ENCODE measurements around the gene MTA2. TPM values are rescaled to one million over a fixed set of nuclear protein-coding genes. Genes with fewer than 3 reads are reported as not detected.
"Not testable (repeated sequence)": the region's sequence is repeated elsewhere in the genome, so short reads cannot be mapped to it uniquely, and the experiment has no call there.

MTA2 gene
- total RNA-seq, 1 donor from 2014 or later, result 91.6 TPM

- DNase-seq (ENCODE audit: extremely low spot score, unreplicated experiment), result no peak
- H3K4me3 Mint-ChIP-seq (ENCODE audit: unreplicated experiment), result peak overlapping the region; percentile 95
- H3K4me1 Mint-ChIP-seq (ENCODE audit: unreplicated experiment), result peaks cover 48% of the 10 kb centered on the region
- H3K27me3 Mint-ChIP-seq (ENCODE audit: unreplicated experiment), result no peaks in the 10 kb centered on the region
- H3K36me3 Mint-ChIP-seq (ENCODE audit: unreplicated experiment), result peaks cover 32% of the 10 kb centered on the region
- TF ChIP-seq CTCF (IDR thresholded peaks at IDR 0.05), result no peak
- peak overlapping the region; percentile 99 for H3K27ac Mint-ChIP-seq (ENCODE audit: unreplicated experiment)
- no peaks in the 10 kb centered on the region for H3K9me3 Mint-ChIP-seq (ENCODE audit: unreplicated experiment)
Measured at GRCh38 chr11:62574363-62575071, 27.1 kb downstream of the MTA2 start.

GRCh38 chr11:62573592-62574362 is 27.9 kb downstream of the MTA2 start, which contains the start of gene EEF1G:
Gene EEF1G, minus strand, starts transcription at chr11:62573891. Its CDS starts 49 bp downstream, at chr11:62573842.
- peak; percentile 100 for DNase-seq (ENCODE audit: extremely low spot score, unreplicated experiment)
- H3K36me3 Mint-ChIP-seq (ENCODE audit: unreplicated experiment), result peaks cover 33% of the 10 kb centered on the region
- peaks cover 48% of the 10 kb centered on the region for H3K4me1 Mint-ChIP-seq (ENCODE audit: unreplicated experiment)
- H3K4me3 Mint-ChIP-seq (ENCODE audit: unreplicated experiment), result peak within 1 kb of the TSS; percentile 95
- no peaks in the 10 kb centered on the region for H3K9me3 Mint-ChIP-seq (ENCODE audit: unreplicated experiment)
- H3K27me3 Mint-ChIP-seq (ENCODE audit: unreplicated experiment), result no peaks in the 10 kb centered on the region
- H3K27ac Mint-ChIP-seq (ENCODE audit: unreplicated experiment), result peak within 1 kb of the TSS; percentile 99
- TF ChIP-seq CTCF (IDR thresholded peaks at IDR 0.05), result no peak

DNA sequence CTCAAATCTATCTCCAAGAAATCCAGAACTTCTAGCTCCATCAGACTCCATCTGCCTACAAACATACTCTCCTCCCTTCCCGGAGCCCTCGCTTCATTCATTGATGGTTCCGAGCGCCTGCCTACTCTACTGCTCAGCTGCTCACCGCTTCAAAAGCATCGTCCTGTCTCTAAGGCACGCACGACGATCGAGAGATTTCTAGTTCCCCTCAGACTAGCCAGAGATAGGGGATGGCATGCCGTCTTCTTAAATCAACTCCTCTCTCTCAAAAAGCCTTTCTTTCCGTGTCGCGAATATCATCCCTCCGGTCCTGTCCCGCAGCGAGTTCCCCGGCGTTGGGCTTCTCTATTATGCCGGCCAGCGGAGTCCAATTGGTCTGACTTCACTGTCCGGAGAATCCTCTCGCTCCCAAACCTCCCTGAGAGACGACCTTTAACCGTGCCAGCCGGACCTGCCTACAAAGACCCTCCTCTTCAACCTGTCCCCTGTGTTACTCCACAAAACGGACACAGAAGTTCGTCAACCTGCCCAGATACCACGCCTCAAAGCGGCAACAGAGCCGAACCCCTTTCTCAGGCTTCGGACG is 28.6 kb downstream of the MTA2 start:
- Mint-ChIP-seq H3K36me3 (ENCODE audit: unreplicated experiment) (peaks cover 33% of the 10 kb centered on the region), H3K27me3 (ENCODE audit: unreplicated experiment) (no peaks in the 10 kb centered on the region), H3K27ac (ENCODE audit: unreplicated experiment) (peak overlapping the region; percentile 99), H3K4me3 (ENCODE audit: unreplicated experiment) (peak overlapping the region; percentile 95), H3K4me1 (ENCODE audit: unreplicated experiment) (peaks cover 48% of the 10 kb centered on the region), H3K9me3 (ENCODE audit: unreplicated experiment) (no peaks in the 10 kb centered on the region)
- DNase-seq (ENCODE audit: extremely low spot score, unreplicated experiment), result no peak
- TF ChIP-seq CTCF (IDR thresholded peaks at IDR 0.05), result no peak

DNA sequence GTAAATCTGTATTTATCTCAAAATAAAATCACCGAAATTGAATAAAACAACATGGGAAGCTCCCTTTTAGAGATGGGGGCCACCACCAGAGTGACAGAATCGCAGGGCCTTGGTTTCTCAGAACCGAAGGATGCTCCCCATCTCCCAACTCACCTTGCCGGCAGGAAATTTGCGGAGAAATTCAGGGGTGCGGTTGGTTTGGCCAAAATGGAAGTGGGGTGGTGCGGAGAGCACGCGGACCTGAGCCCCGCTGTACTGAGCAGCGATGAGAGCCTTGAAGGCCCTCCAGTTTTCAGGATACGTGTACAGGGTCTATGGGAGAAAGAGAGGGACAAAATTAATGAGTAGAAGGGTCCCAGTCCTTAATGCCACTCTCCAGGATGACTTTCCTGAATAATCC is 29.2 kb downstream of the MTA2 start:
- Mint-ChIP-seq H3K9me3 (ENCODE audit: unreplicated experiment) (no peaks in the 10 kb centered on the region), H3K27ac (ENCODE audit: unreplicated experiment) (peak overlapping the region; percentile 99), H3K36me3 (ENCODE audit: unreplicated experiment) (peaks cover 34% of the 10 kb centered on the region), H3K4me1 (ENCODE audit: unreplicated experiment) (peaks cover 48% of the 10 kb centered on the region), H3K4me3 (ENCODE audit: unreplicated experiment) (peak overlapping the region; percentile 95), H3K27me3 (ENCODE audit: unreplicated experiment) (no peaks in the 10 kb centered on the region)
- TF ChIP-seq CTCF (IDR thresholded peaks at IDR 0.05), result no peak
- no peak for DNase-seq (ENCODE audit: extremely low spot score, unreplicated experiment)

- peaks cover 39% of the 10 kb centered on the region for H3K36me3 Mint-ChIP-seq (ENCODE audit: unreplicated experiment)
- peaks cover 45% of the 10 kb centered on the region for H3K4me1 Mint-ChIP-seq (ENCODE audit: unreplicated experiment)
- H3K9me3 Mint-ChIP-seq (ENCODE audit: unreplicated experiment); H3K4me3 Mint-ChIP-seq (ENCODE audit: unreplicated experiment); H3K27me3 Mint-ChIP-seq (ENCODE audit: unreplicated experiment); DNase-seq (ENCODE audit: extremely low spot score, unreplicated experiment): not testable (repeated sequence)
- peak overlapping the region; percentile 66 for H3K27ac Mint-ChIP-seq (ENCODE audit: unreplicated experiment)
Measured at GRCh38 chr11:62571493-62571892, 30.2 kb downstream of the MTA2 start.

GRCh38 chr11:62570903-62571302 is 30.8 kb downstream of the MTA2 start:
- peak overlapping the region; percentile 66 for H3K27ac Mint-ChIP-seq (ENCODE audit: unreplicated experiment)
- DNase-seq (ENCODE audit: extremely low spot score, unreplicated experiment); H3K27me3 Mint-ChIP-seq (ENCODE audit: unreplicated experiment); H3K9me3 Mint-ChIP-seq (ENCODE audit: unreplicated experiment): not testable (repeated sequence)
- peak overlapping the region; percentile 2 for H3K4me3 Mint-ChIP-seq (ENCODE audit: unreplicated experiment)
- H3K36me3 Mint-ChIP-seq (ENCODE audit: unreplicated experiment), result peaks cover 44% of the 10 kb centered on the region
- H3K4me1 Mint-ChIP-seq (ENCODE audit: unreplicated experiment), result peaks cover 44% of the 10 kb centered on the region

Data from osteocyte (in vitro differentiated cells).